IMR-90 (cell line): Measurements from ENCODE around the gene PFKL. TPM values are rescaled to one million over a fixed set of nuclear protein-coding genes. Genes with fewer than 3 reads are reported as not detected.

Experiments
- ATAC-seq: fragments of 200-7000 bp; cut with Tn5 transposase; 2 replicates; pipeline ENCODE4 v1.9.1; 2020; ENCODE audit warnings: low read depth, mild to moderate bottlenecking, moderate library complexity
- BruUV-seq: library from RNA; stranded (reverse); fragments of 400-500 nt; replicated peaks from 2 replicates; lab custom pipeline; 2021; lab: Mats Ljungman, UMichigan
- CTCF ChIA-PET: fragments of 300-600 bp; formaldehyde crosslinking; extraction: SDS; loops from one replicate; lab custom pipeline; 2021; ENCODE audit warnings: antibody characterized with exemption; lab: Yijun Ruan, JAX
- POLR2A ChIA-PET: fragments of 300-600 bp; sonication (Branson Sonifier 250); formaldehyde crosslinking; loops from one replicate; lab custom pipeline; 2022; ENCODE audit warnings: antibody characterized with exemption; ENCODE audit not compliant: unreplicated experiment; lab: Charles Lee
- DNase-seq: peaks from one replicate; pipeline ENCODE4 v3.0.0; 2013
- H2AFZ ChIP-seq: replicated peaks from 2 replicates; pipeline ENCODE3; 2013; ENCODE audit warnings: low read length, mild to moderate bottlenecking; ENCODE audit not compliant: poor library complexity
- H2AK5ac ChIP-seq: 2 replicates; pipeline ENCODE4 v1.6.1; 2013; ENCODE audit warnings: low read depth, low read length, inconsistent platforms
- H2AK9ac ChIP-seq: replicated peaks from 2 replicates; pipeline ENCODE3; 2013; ENCODE audit warnings: mild to moderate bottlenecking, low read depth, low read length, moderate library complexity; ENCODE audit not compliant: poor library complexity
- H2BK120ac ChIP-seq: 2 replicates; pipeline ENCODE4 v1.6.1; 2013; ENCODE audit warnings: low read depth, low read length, inconsistent platforms
- H2BK15ac ChIP-seq: 3 replicates; pipeline ENCODE4 v1.6.1; 2013; ENCODE audit warnings: low read depth, low read length, inconsistent platforms
- H2BK20ac ChIP-seq: 2 replicates; pipeline ENCODE4 v1.6.1; 2013; ENCODE audit warnings: low read depth, mild to moderate bottlenecking, inconsistent platforms, low read length, moderate library complexity
- H2BK5ac ChIP-seq: 2 replicates; pipeline ENCODE4 v1.6.1; 2013; ENCODE audit warnings: mild to moderate bottlenecking, low read depth, low read length, inconsistent platforms; ENCODE audit not compliant: poor library complexity, severe bottlenecking
- H3K14ac ChIP-seq: replicated peaks from 2 replicates; pipeline ENCODE4 v1.6.1; 2013; ENCODE audit warnings: low read depth, low read length, inconsistent platforms
- H3K18ac ChIP-seq: 2 replicates; pipeline ENCODE4 v1.6.1; 2013; ENCODE audit warnings: low read depth, low read length, control low read depth
- H3K23ac ChIP-seq: 2 replicates; pipeline ENCODE4 v1.6.1; 2013; ENCODE audit warnings: low read depth, low read length, inconsistent platforms
- H3K27ac ChIP-seq: 2 replicates; pipeline ENCODE4 v1.5.1; 2013; ENCODE audit warnings: mild to moderate bottlenecking, control low read depth, low read length; ENCODE audit not compliant: insufficient read depth
- H3K27me3 ChIP-seq: 2 replicates; pipeline ENCODE4 v1.6.1; 2013; ENCODE audit warnings: low read length; ENCODE audit not compliant: control insufficient read depth, insufficient read depth
- H3K36me3 ChIP-seq: 2 replicates; pipeline ENCODE4 v1.6.1; 2013; ENCODE audit warnings: low read length, mixed read lengths; ENCODE audit not compliant: control insufficient read depth, insufficient read depth
- H3K4ac ChIP-seq: 2 replicates; pipeline ENCODE4 v1.6.1; 2013; ENCODE audit warnings: low read depth, low read length, inconsistent platforms
- H3K4me1 ChIP-seq: 2 replicates; pipeline ENCODE4 v1.6.1; 2013; ENCODE audit warnings: low read length, mixed read lengths; ENCODE audit not compliant: control insufficient read depth, insufficient read depth
- H3K4me2 ChIP-seq: 2 replicates; pipeline ENCODE4 v1.6.1; 2013; ENCODE audit warnings: low read depth, mild to moderate bottlenecking, control low read depth, low read length, moderate library complexity
- H3K4me3 ChIP-seq: 2 replicates; pipeline ENCODE4 v1.5.1; 2013; ENCODE audit warnings: low read depth, mild to moderate bottlenecking, control low read depth, low read length, moderate library complexity; ENCODE audit not compliant: insufficient read depth
- H3K56ac ChIP-seq: 2 replicates; pipeline ENCODE4 v1.6.1; 2013; ENCODE audit warnings: low read length, inconsistent platforms; ENCODE audit not compliant: insufficient read depth; ENCODE audit errors: extremely low read depth
- H3K79me1 ChIP-seq, 2 experiments: 2 replicates each; pipeline ENCODE4 v1.6.1; 2013; ENCODE audit warnings: low read length in 2 of 2, inconsistent platforms in 1 of 2, low read depth in 1 of 2
- H3K9ac ChIP-seq: 2 replicates; pipeline ENCODE4 v1.6.1; 2013; ENCODE audit warnings: low read depth, low read length, control low read depth
- H3K9me1 ChIP-seq: 2 replicates; pipeline ENCODE4 v1.6.1; 2013; ENCODE audit warnings: low read length, inconsistent platforms; ENCODE audit not compliant: insufficient read depth
- H3K9me3 ChIP-seq: 2 replicates; pipeline ENCODE4 v1.6.1; 2013; ENCODE audit warnings: low read length; ENCODE audit not compliant: control insufficient read depth, insufficient read depth
- H4K20me1 ChIP-seq: 2 replicates; pipeline ENCODE4 v1.6.1; 2013; ENCODE audit warnings: low read length, inconsistent platforms; ENCODE audit not compliant: insufficient read depth
- H4K5ac ChIP-seq: 2 replicates; pipeline ENCODE4 v1.6.1; 2013; ENCODE audit warnings: mild to moderate bottlenecking, low read depth, low read length, control low read depth
- H4K8ac ChIP-seq, 2 experiments: 2 replicates each; pipeline ENCODE4 v1.6.1; 2013; ENCODE audit warnings: low read depth in 2 of 2, low read length in 2 of 2, control low read depth in 1 of 2, inconsistent platforms in 1 of 2
- H4K91ac ChIP-seq: 2 replicates; pipeline ENCODE4 v1.6.1; 2013; ENCODE audit warnings: low read depth, low read length, inconsistent platforms; ENCODE audit not compliant: insufficient read depth
- BHLHE40 ChIP-seq: fragments of 150-350 bp; IDR thresholded peaks from 2 replicates; pipeline ENCODE4 v1.6.1; 2016; ENCODE audit warnings: mild to moderate bottlenecking, low read depth, low read length
- CHD1 ChIP-seq: IDR thresholded peaks from 2 replicates; pipeline ENCODE4 v1.6.1; 2012; ENCODE audit warnings: low read depth, low read length, improper control_type of control experiment
- FOS ChIP-seq: fragments of 150-350 bp; IDR thresholded peaks from 2 replicates; pipeline ENCODE4 v1.6.1; 2016; ENCODE audit warnings: low read depth, low read length
- MAFK ChIP-seq: IDR thresholded peaks from 2 replicates; pipeline ENCODE4 v1.6.1; 2012; ENCODE audit warnings: low read depth, low read length, improper control_type of control experiment
- MAZ ChIP-seq: IDR thresholded peaks from 2 replicates; pipeline ENCODE4 v1.6.1; 2012; ENCODE audit warnings: low read depth, mild to moderate bottlenecking, low read length, improper control_type of control experiment, moderate library complexity, borderline replicate concordance
- MXI1 ChIP-seq: IDR thresholded peaks from 2 replicates; pipeline ENCODE4 v1.6.1; 2012; ENCODE audit warnings: low read depth, mild to moderate bottlenecking, low read length, moderate library complexity, borderline replicate concordance
- NFE2L2 ChIP-seq: fragments of 150-350 bp; IDR thresholded peaks from 2 replicates; pipeline ENCODE4 v1.6.1; 2016; ENCODE audit warnings: low read depth, mild to moderate bottlenecking, low read length
- POLR2A ChIP-seq: IDR thresholded peaks from 2 replicates; pipeline ENCODE4 v1.6.1; 2012; ENCODE audit warnings: mild to moderate bottlenecking, low read depth, low read length
- RAD21 ChIP-seq: IDR thresholded peaks from 2 replicates; pipeline ENCODE4 v1.6.1; 2012; ENCODE audit warnings: low read length, improper control_type of control experiment
- RCOR1 ChIP-seq: IDR thresholded peaks from 2 replicates; pipeline ENCODE4 v1.6.1; 2012; ENCODE audit warnings: mild to moderate bottlenecking, low read length, improper control_type of control experiment; ENCODE audit not compliant: insufficient replicate concordance
- RFX5 ChIP-seq: IDR thresholded peaks from 2 replicates; pipeline ENCODE4 v1.8.0; 2012; ENCODE audit warnings: low read depth, mild to moderate bottlenecking, low read length, moderate library complexity
- SMC3 ChIP-seq: fragments of 150-350 bp; IDR thresholded peaks from 2 replicates; pipeline ENCODE4 v1.6.1; 2016; ENCODE audit warnings: low read depth, mild to moderate bottlenecking, antibody characterized with exemption, low read length, moderate library complexity
- USF2 ChIP-seq: fragments of 150-350 bp; IDR thresholded peaks from 2 replicates; pipeline ENCODE4 v1.6.1; 2017; ENCODE audit warnings: mild to moderate bottlenecking, antibody characterized with exemption, low read length, low read depth
- WGBS, 2 experiments: methylation state at CpG; one replicate each; pipeline versions ENCODE4 v1.1.5 to v1.1.7; 2013; ENCODE audit warnings: missing lambda C conversion rate in 2 of 2; ENCODE audit not compliant: insufficient read length in 1 of 2; ENCODE audit errors: extremely low coverage in 2 of 2; 5-methylcytosine and 5-hydroxymethylcytosine counted together
- dilution Hi-C: fragments of 300-500 bp; cut with HindIII; formaldehyde crosslinking; loops from one replicate; pipeline ENCODE4 v1.14.3; 2018; ENCODE audit warnings: low sequenced_read_pairs; ENCODE audit not compliant: unreplicated experiment
- in situ Hi-C: fragments of 300-500 bp; cut with MboI; formaldehyde crosslinking; loops from 3 replicates; pipeline ENCODE4 v1.14.3; 2019; ENCODE audit warnings: low sequenced_read_pairs, inconsistent platforms, mixed read lengths
- intact Hi-C: fragments of 100-400 bp; cut with micrococcal nuclease; formaldehyde crosslinking; loops from 2 replicates; pipeline ENCODE4 v1.10.0; 2022
- polyA plus RNA-seq, 3 experiments: library from polyadenylated mRNA; depleted of rRNA; stranded (reverse); fragments of >200 nt; gene quantifications; 2 replicates each; pipeline ENCODE4 v1.2.3, GENCODE V29; 2012; ENCODE audit warnings: low replicate concordance in 1 of 3
- total RNA-seq: library from RNA; depleted of rRNA; stranded (reverse); fragments of >200 nt; gene quantifications from 2 replicates; pipeline ENCODE4 v1.2.3, GENCODE V29; 2012
- TF ChIP-seq, protein P1 (sequence below): conservative IDR thresholded peaks from 2 replicates; pipeline ENCODE4 v1.5.1; 2012; ENCODE audit warnings: mild to moderate bottlenecking, low read depth, low read length, improper control_type of control experiment

The PFKL gene
- total and polyA plus RNA-seq, 2 of the 4 experiments (the other 2 are of a cell fraction): 103 to 126 TPM

DNA sequence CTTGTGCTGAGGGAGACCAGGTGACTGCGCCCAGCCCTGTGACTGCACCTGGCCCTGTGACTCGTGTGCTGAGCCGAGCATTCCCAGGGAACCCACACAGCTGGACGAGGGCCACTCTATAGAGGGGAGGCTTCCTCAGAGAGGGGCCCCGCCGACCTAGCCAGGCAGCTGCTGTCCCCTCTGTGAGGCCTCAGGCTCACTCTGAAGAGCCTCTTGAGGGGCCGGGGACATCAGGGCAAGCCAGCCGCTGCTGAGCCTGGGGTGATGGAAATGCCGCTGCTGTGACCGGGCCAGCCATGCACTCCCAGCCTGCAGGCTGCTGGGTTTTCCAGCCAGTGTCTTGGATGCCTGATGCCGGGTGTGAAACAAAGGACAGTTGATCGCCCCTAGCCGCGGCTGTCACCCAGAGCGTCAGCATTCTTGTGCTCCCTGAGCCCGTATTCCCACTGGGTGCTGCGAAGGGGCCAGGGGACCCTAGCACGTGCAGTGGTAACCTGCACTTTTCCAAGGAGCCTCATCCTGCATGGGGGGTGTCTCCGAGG is 17.5 kb downstream of the PFKL start:
- intact Hi-C loops: no loop called here
- no peak overlapping the region for H2BK20ac ChIP-seq
- H3K4me2 ChIP-seq: no peak overlapping the region
- dilution Hi-C loops: no loop called here
- H3K9me1 ChIP-seq: peaks cover 5% of the 10 kb centered on the region; the same call in 1 of the 2 replicates
- ATAC-seq (no peak), DNase-seq (no peak)
- peaks cover 73% of the 10 kb centered on the region for H3K36me3 ChIP-seq
- 93% methylated on average over 10 of the region's 19 CpGs; no CpG with 5 or more reads in 1 of the 2 experiments for WGBS, 2 experiments
- BruUV-seq: no TSS peak
- no peaks in the 10 kb centered on the region for H3K4me1 ChIP-seq
- H2BK15ac ChIP-seq: no peak overlapping the region
- no peaks in the 10 kb centered on the region for H3K27me3 ChIP-seq
- H4K8ac ChIP-seq: no peak overlapping the region
- no peak overlapping the region for H3K27ac ChIP-seq
- no peak overlapping the region for H4K91ac ChIP-seq
- H2AFZ ChIP-seq: no peak overlapping the region
- H2BK120ac ChIP-seq: no peak overlapping the region
- POLR2A ChIA-PET: no interaction called here
- no peak overlapping the region for H3K18ac ChIP-seq
- H3K23ac ChIP-seq: no peak overlapping the region
- H2AK9ac ChIP-seq: no peak overlapping the region
- H3K79me1 ChIP-seq: 0 out of 4 replicates have a peak, but pooled peaks cover 0 to 2% of the 10 kb centered on the region in 2 experiments
- no peak overlapping the region for H3K56ac ChIP-seq
- H4K20me1 ChIP-seq: peaks cover 6% of the 10 kb centered on the region
- no peak for TF ChIP-seq MAZ
- TF ChIP-seq, protein P1, sequence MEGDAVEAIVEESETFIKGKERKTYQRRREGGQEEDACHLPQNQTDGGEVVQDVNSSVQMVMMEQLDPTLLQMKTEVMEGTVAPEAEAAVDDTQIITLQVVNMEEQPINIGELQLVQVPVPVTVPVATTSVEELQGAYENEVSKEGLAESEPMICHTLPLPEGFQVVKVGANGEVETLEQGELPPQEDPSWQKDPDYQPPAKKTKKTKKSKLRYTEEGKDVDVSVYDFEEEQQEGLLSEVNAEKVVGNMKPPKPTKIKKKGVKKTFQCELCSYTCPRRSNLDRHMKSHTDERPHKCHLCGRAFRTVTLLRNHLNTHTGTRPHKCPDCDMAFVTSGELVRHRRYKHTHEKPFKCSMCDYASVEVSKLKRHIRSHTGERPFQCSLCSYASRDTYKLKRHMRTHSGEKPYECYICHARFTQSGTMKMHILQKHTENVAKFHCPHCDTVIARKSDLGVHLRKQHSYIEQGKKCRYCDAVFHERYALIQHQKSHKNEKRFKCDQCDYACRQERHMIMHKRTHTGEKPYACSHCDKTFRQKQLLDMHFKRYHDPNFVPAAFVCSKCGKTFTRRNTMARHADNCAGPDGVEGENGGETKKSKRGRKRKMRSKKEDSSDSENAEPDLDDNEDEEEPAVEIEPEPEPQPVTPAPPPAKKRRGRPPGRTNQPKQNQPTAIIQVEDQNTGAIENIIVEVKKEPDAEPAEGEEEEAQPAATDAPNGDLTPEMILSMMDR: no peak
- no peak for TF ChIP-seq RAD21
- TF ChIP-seq USF2: no peak
- TF ChIP-seq POLR2A: no peak
- TF ChIP-seq FOS: no peak
- no peak for TF ChIP-seq RCOR1
- no peak for TF ChIP-seq RFX5
- no peak for TF ChIP-seq NFE2L2
- no peak for TF ChIP-seq SMC3
- TF ChIP-seq BHLHE40: no peak
- no peak for TF ChIP-seq MXI1
- no peak for TF ChIP-seq MAFK
- no peak for TF ChIP-seq CHD1
- no peak overlapping the region for H3K4me3 ChIP-seq
- no peak overlapping the region for H4K5ac ChIP-seq
- in situ Hi-C loops: no loop called here
- CTCF ChIA-PET: no interaction called here
- H3K14ac ChIP-seq: no peak overlapping the region
- no peaks in the 10 kb centered on the region for H3K9me3 ChIP-seq
- H3K9ac ChIP-seq: no peak overlapping the region
- no peak overlapping the region for H3K4ac ChIP-seq
- no peak overlapping the region for H2AK5ac ChIP-seq
- H2BK5ac ChIP-seq: no peak overlapping the region
